ENCODE results near the gene PTPN18.

PTPN18 gene

DNA sequence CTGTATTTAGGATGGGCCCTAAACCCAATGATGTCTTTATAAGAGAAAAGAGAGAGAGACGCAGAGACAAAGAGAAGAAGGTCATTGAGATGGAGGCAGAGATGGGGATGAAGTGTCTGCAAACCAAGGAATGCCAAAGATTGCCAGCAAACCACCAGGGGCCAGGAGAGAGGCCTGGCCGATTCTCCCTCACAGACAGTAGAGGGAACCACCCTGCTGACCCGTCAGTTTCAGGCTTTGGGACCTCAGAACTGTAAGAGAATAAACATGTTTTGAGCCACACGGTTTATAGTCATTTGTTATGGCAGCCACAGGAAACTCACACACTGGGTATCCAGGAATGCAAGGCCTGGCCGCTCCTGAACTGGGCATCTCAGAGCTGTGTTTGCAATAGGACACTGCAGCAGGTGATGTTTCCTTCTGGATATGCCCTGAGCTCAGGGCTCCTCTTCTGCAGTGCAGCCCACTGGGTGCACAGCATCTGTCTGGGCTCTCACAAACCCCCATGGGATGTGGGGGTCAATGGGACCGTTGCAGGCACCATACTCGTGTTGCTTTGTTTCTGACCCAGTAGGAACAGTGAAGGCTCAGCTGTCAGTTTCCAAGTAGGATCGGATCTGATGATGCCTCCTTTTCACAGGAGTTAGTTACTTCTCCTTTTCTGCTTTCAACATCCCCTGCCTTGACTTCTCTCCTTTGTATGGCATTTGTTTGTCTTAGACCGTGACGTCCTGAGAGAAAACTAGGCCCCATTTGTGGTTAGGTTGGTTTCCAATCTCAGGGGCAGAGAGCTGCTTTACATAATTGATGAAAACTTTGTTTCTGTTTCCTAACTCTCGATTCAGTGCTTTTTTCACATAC is 20.8 kb downstream of the PTPN18 start:
- TF ChIP-seq POLR2AphosphoS5 (IDR thresholded peaks at IDR 0.05; ENCODE audit: low read depth, low read length) (no peak), FOXP2 (optimal IDR thresholded peaks at IDR 0.05; ENCODE audit: borderline replicate concordance, extremely low read depth, extremely low read length, insufficient read depth) (no peak), SIN3A (IDR thresholded peaks at IDR 0.05; ENCODE audit: borderline replicate concordance, insufficient read depth, low read length) (no peak), TAF1 (IDR thresholded peaks at IDR 0.05; ENCODE audit: borderline replicate concordance, insufficient read depth, low read length) (no peak)
- TF ChIP-seq, protein P1, sequence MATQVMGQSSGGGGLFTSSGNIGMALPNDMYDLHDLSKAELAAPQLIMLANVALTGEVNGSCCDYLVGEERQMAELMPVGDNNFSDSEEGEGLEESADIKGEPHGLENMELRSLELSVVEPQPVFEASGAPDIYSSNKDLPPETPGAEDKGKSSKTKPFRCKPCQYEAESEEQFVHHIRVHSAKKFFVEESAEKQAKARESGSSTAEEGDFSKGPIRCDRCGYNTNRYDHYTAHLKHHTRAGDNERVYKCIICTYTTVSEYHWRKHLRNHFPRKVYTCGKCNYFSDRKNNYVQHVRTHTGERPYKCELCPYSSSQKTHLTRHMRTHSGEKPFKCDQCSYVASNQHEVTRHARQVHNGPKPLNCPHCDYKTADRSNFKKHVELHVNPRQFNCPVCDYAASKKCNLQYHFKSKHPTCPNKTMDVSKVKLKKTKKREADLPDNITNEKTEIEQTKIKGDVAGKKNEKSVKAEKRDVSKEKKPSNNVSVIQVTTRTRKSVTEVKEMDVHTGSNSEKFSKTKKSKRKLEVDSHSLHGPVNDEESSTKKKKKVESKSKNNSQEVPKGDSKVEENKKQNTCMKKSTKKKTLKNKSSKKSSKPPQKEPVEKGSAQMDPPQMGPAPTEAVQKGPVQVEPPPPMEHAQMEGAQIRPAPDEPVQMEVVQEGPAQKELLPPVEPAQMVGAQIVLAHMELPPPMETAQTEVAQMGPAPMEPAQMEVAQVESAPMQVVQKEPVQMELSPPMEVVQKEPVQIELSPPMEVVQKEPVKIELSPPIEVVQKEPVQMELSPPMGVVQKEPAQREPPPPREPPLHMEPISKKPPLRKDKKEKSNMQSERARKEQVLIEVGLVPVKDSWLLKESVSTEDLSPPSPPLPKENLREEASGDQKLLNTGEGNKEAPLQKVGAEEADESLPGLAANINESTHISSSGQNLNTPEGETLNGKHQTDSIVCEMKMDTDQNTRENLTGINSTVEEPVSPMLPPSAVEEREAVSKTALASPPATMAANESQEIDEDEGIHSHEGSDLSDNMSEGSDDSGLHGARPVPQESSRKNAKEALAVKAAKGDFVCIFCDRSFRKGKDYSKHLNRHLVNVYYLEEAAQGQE (IDR thresholded peaks at IDR 0.05; ENCODE audit: insufficient read depth in 1 of 2, low read depth in 2 of 2, low read length in 2 of 2), result no peak

DNA sequence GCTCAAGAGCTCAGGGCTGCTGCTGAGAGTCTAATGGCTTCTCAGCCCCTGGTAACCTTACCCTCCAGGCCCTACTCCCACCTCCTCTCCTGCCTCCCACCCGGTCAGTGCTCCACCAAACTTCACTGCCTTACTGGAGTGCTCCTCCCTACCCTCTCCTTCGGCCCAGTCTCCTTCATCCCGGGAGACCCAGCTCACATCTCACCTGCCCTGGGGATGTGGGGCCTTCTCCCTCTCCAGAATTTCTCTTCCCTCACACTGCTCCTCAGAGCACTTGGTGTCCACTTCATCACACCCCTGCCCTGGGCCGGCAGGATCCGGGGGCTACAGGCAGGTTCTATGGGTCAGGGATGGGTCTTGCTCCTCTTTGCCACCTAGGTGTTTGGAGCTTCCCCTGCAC is 21.6 kb downstream of the PTPN18 start:
- TF ChIP-seq POLR2AphosphoS5 (IDR thresholded peaks at IDR 0.05; ENCODE audit: low read depth, low read length) (no peak), FOXP2 (optimal IDR thresholded peaks at IDR 0.05; ENCODE audit: borderline replicate concordance, extremely low read depth, extremely low read length, insufficient read depth) (no peak), TAF1 (IDR thresholded peaks at IDR 0.05; ENCODE audit: borderline replicate concordance, insufficient read depth, low read length) (no peak), SIN3A (IDR thresholded peaks at IDR 0.05; ENCODE audit: borderline replicate concordance, insufficient read depth, low read length) (no peak)
- TF ChIP-seq, protein P1 (IDR thresholded peaks at IDR 0.05; ENCODE audit: insufficient read depth in 1 of 2, low read depth in 2 of 2, low read length in 2 of 2), result no peak

- TF ChIP-seq POLR2AphosphoS5 (IDR thresholded peaks at IDR 0.05; ENCODE audit: low read depth, low read length), result no peak
- no peak for TF ChIP-seq TAF1 (IDR thresholded peaks at IDR 0.05; ENCODE audit: borderline replicate concordance, insufficient read depth, low read length)
- TF ChIP-seq FOXP2 (optimal IDR thresholded peaks at IDR 0.05; ENCODE audit: borderline replicate concordance, extremely low read depth, extremely low read length, insufficient read depth), result no peak
- no peak for TF ChIP-seq SIN3A (IDR thresholded peaks at IDR 0.05; ENCODE audit: borderline replicate concordance, insufficient read depth, low read length)
- TF ChIP-seq, protein P1 (IDR thresholded peaks at IDR 0.05; ENCODE audit: insufficient read depth in 1 of 2, low read depth in 2 of 2, low read length in 2 of 2), result no peak
These were observed 22.5 kb downstream of the PTPN18 start for GRCh38 chr2:130378206-130378897.

- TF ChIP-seq FOXP2 (optimal IDR thresholded peaks at IDR 0.05; ENCODE audit: borderline replicate concordance, extremely low read depth, extremely low read length, insufficient read depth) (no peak), TAF1 (IDR thresholded peaks at IDR 0.05; ENCODE audit: borderline replicate concordance, insufficient read depth, low read length) (no peak), SIN3A (IDR thresholded peaks at IDR 0.05; ENCODE audit: borderline replicate concordance, insufficient read depth, low read length) (no peak), POLR2AphosphoS5 (IDR thresholded peaks at IDR 0.05; ENCODE audit: low read depth, low read length) (no peak)
- TF ChIP-seq, protein P1 (IDR thresholded peaks at IDR 0.05; ENCODE audit: insufficient read depth in 1 of 2, low read depth in 2 of 2, low read length in 2 of 2), result no peak
These were observed 23.0 kb downstream of the PTPN18 start for GRCh38 chr2:130378898-130379214.

Measured in PFSK-1 (cell line).